NCI-H510A (cell line): Measurements from ENCODE around the gene RNASEL.

Experiments
- DNase-seq: peaks from one replicate; lab custom pipeline; 2025; lab: John Stamatoyannopoulos, UW

RNASEL gene

GRCh38 chr1:182600036-182600713 is 11.1 kb upstream of the RNASEL start:
- DNase-seq = no peak

GRCh38 chr1:182599339-182599738 is 10.3 kb upstream of the RNASEL start:
- DNase-seq = no peak

- no peak for DNase-seq
Observed at GRCh38 chr1:182598296-182598695, 9.2 kb upstream of the RNASEL start.

GRCh38 chr1:182596934-182597333 is 7.9 kb upstream of the RNASEL start:
- DNase-seq = no peak

- DNase-seq = no peak
Observed at GRCh38 chr1:182595641-182596240, 6.7 kb upstream of the RNASEL start.

GRCh38 chr1:182589931-182590330 is 875 bp upstream of the RNASEL start:
- no peak for DNase-seq

GRCh38 chr1:182589520-182589919 is 464 bp upstream of the RNASEL start:
- DNase-seq = no peak

GRCh38 chr1:182587666-182588499 is 1.2 kb downstream of the RNASEL start:
- DNase-seq = no peak

- DNase-seq = no peak
Observed at GRCh38 chr1:182587093-182587492, 2.0 kb downstream of the RNASEL start.

GRCh38 chr1:182586380-182586779 is 2.7 kb downstream of the RNASEL start:
- no peak for DNase-seq

- DNase-seq = no peak
Observed at GRCh38 chr1:182584746-182585145, 4.3 kb downstream of the RNASEL start.

- no peak for DNase-seq
Observed at GRCh38 chr1:182580736-182581135, 8.3 kb downstream of the RNASEL start.

- no peak for DNase-seq
Observed at GRCh38 chr1:182575540-182576149, 13.4 kb downstream of the RNASEL start.

- DNase-seq = no peak
Observed at GRCh38 chr1:182574156-182574555, 14.9 kb downstream of the RNASEL start.

- DNase-seq = no peak
Observed at GRCh38 chr1:182570611-182570970, 18.5 kb downstream of the RNASEL start.

- DNase-seq = no peak
Observed at GRCh38 chr1:182569939-182570610, 19.0 kb downstream of the RNASEL start.

- no peak for DNase-seq
Observed at GRCh38 chr1:182568647-182569284, 20.3 kb downstream of the RNASEL start.

GRCh38 chr1:182567629-182568028 is 21.4 kb downstream of the RNASEL start:
- no peak for DNase-seq

- DNase-seq = no peak
Observed at GRCh38 chr1:182565537-182565936, 23.5 kb downstream of the RNASEL start.

- DNase-seq = no peak
Observed at GRCh38 chr1:182564406-182565004, 24.6 kb downstream of the RNASEL start.

GRCh38 chr1:182563095-182563494 is 26.0 kb downstream of the RNASEL start:
- DNase-seq = no peak
